ENCODE data around the gene CCL3.
"Not testable (repeated sequence)": the region's sequence is repeated elsewhere in the genome, so short reads cannot be mapped to it uniquely, and the experiment has no call there.

CCL3 gene

DNA sequence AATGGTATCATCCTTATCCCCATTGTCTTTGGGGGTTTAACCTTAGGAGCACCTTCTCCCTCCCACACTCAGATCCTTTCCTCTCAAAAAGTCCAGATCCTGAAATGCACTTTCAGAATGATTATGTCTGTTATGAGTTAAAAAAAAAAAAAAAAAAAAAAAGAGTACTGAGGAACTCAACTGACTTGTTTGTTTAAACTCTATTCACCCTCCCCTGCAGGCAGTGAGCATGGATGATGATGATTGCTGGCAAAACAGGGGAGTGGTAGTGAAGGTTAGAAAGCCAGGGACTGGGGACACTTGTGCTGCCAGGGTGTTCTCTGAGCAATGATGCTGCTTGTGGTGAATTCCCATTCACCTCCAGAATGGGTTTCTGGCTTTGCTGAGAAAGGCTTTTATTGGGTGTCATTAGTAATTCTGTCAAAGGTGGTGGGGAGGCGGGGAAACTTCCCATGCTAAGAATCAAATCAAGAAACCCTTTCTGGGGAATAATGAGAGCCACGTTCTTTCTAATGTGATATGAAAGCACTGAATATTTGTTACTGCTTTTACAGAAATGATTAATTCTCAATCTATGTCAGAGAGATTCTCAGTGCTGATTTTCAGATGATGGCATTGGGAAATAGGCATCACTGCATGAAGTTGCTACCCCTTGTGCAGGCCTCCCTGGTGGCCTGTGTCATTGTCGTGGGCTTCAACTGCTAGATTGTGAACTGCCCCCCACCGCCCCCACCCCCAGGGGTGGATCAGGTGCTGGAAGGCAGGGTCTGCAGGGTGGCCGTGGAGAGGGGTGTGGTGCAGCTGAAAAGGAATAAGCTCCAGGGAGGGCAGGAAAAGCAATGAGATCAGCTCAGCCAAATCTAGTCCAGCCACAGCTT, 27.8 kb upstream of the CCL3 start:
- H3K4me3 ChIP-seq (ENCODE audit: low read depth, low read length), result no peak overlapping the region

DNA sequence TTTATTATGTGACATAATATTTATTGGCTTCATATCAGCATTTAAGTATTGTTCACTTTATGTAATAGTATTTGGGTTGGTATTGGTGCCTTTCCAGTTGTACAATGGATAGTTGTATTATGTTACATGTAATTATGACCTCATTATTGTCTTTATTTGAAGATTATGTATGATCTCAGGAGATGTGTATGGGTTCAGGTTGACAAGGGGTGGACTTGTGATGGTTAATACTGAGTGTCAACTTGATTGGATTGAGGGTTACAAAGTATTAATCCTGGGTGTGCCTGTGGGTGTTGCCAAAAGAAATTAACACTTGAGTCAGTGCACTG, 25.7 kb upstream of the CCL3 start:
- H3K4me3 ChIP-seq (ENCODE audit: low read depth, low read length), result not testable (repeated sequence)

DNA sequence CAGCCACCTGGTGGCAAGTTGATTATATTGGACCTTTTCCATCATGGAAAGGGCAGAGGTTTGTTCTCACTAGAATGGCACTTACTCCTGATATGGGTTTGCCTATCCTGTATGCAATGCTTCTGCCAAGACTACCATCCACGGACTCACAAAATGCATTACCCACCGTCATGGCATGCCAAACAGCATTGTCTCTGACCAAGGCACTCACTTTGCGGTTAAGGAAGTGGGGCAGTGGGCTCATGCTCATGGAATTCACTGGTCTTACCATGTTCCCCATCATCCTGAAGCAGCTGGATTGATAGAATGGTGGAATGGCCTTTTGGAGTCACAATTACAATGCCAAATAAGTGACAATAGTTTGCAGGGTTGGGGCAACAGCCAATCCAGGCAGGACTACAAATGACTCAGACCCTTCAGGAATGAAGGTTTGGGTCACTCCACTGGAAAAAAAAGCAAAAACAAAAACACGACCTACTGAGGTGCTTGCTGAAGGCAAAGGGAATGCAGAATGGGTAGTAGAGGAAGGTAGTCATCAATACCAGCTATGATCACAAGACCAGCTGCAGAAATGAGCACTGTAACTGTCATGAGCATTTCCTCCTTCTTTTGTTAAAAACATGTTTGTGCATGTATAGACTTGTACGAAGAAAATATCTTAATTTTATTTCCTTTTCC, 25.2 kb upstream of the CCL3 start:
- not testable (repeated sequence) for H3K4me3 ChIP-seq (ENCODE audit: low read depth, low read length)

DNA sequence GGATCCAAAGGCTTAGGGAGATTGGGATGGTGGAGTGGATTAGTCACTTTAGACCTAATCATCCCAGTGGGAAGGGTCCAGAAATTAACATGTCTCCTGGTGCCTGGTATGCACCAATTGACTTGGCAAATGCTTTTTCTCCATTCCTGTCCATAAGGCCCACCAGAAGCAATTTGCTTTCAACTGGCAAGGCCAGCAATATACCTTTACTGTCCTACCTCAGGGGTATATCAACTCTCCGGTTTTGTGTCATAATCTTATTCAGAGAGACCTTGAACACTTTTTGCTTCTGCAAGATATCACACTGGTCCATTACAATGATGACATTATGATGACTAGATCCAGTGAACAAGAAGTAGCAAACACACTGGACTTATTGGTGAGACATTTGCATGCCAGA, 23.2 kb upstream of the CCL3 start:
- not testable (repeated sequence) for H3K4me3 ChIP-seq (ENCODE audit: low read depth, low read length)

DNA sequence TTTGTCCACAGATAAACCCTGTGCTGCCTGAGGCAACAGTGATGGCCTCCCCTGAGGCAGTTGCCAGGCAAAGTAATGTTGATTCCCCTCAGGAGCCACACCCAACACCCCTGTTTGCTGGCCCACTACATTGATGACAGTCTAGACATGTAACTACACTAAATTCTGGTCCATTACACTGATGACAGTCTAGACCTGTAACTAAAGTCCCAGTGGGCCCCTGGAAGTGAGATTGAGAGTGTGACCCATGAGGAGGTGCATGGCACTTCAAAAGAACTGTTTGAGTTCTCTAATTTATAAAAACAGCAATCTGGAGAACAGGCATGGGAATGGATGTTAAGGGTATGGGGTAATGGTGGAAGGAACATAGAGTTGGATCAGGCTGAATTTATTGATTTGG, 22.6 kb upstream of the CCL3 start:
- no peak overlapping the region for H3K4me3 ChIP-seq (ENCODE audit: low read depth, low read length)

DNA sequence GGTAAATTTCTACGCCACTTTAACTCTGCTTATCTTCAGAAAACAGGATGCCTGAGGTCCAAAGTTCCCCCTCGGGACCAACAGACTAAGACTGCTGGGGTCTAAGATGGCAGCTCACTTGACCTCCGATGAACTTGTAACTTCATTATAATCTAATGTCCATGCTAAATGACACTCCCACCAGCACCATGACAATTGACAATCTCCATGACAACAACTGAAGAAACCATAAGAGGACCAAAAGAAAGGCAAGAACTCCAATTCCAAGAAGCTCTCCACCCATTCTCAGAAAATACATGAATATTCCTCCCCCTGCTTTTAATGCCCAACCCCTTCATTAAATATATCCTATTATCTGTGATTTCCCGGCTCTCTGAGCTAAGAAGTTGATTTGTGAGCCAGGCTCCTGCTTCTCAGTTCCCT, 21.1 kb upstream of the CCL3 start:
- H3K4me3 ChIP-seq (ENCODE audit: low read depth, low read length), result no peak overlapping the region

DNA sequence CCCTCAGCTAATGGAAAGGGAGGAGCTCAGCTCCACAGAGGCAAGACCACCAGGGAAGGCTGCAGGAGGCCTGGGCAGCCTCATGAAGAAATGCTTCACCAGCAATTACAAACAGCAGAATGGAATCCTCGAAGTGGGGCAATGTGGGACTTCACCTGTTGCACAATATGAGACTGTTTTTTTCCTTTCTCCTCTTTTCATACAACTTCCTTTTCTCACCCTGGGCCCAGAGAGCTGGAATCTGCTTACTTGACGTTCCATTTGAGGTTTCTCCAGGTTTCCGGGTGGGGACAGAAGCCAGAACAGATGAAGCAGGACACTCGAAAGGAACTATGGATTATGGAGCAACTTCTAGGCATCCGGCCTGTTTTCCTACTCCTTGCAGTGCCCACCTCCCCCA, 18.3 kb upstream of the CCL3 start:
- not testable (repeated sequence) for H3K4me3 ChIP-seq (ENCODE audit: low read depth, low read length)

DNA sequence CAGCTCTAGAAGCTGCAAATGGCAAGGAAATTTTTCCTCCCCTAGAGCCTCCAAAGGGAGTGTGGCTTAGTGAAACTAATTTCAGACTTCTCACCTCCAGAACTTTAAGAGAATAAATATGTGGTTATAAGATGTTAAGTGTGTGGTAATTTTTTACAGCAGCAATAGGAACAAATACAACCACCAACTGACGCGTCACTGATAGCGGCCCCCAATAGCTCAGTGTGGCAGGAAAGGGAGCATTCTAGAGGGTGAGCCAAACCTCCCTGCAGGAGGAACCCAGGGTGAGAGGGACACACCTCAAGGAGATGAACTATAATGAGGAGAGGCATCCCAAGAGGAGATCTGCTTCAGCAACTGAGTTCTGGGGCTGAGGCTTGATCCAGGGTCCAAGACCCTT, 17.7 kb upstream of the CCL3 start:
- no peak overlapping the region for H3K4me3 ChIP-seq (ENCODE audit: low read depth, low read length)

DNA sequence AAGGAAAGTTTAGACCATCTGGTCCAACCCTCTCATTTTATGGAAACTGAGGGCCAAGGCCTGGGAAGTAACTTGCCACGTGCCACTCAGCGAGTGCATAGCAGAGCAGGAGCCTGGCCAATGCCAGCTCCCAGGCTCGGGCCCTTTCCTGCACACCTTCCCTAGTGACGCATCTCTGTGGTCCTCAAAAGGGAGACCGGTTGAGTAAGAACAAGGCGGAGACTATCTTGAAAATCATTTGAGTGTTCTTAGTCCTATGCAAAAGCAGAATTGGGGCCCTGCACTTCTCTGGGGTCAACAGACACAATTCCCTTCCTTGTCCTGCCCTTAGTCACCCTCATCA, 16.5 kb upstream of the CCL3 start:
- no peak overlapping the region for H3K4me3 ChIP-seq (ENCODE audit: low read depth, low read length)

DNA sequence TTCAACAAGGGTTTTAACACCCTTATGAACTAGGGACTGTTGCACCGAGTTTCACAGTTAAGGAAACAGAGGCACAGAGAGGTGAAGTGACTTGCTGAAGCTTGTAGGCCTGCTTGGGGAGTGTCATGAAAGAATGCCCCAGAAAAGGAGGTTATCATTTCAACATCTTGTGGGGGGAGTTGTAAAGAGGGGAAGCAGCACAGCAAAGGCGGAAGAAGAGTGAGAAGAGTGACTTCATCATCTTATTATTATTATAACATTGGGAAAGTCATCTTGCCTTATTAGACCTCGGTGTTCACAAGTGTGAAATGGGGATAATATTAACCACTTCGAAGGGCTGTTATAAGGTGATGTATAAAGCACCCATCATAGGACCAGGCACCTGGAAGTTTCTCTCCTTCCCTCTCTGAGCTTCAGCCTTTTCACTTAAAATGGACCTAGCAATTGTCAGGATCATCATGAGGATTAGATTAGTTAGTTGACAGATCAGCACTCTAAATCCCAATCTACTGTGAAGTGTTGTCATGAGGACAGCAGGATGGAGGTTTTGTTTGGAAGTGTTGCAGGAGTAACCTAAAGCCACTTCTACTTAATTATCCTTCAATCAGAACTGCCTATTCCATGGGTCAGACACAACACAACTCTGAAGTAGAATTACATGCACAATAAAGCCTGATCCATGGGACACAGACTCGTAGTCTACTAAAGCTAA, 16.0 kb upstream of the CCL3 start:
- H3K4me3 ChIP-seq (ENCODE audit: low read depth, low read length), result no peak overlapping the region

DNA sequence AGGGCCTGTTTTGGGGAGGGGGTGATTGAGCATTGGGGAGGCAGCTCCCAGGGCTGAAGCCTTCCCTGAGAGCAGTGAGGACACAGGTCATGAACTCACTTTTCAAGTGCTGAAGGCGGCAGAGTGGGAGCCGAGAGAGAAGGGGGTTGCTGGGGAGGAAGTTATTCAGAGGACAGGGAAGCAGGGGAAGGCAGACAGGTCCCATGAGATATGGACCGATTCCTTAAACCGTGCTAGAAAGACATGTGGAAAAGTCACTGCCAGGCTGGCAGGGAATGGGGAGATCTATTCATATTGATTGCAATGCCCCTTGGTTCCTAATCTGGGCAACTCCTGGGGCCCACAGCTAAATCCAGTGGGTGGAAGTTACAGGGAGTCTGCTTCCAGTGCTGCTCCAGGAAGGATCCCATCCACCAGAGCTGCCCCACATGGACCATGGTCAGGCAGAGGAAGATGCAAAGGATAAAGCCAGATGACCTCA, 14.8 kb upstream of the CCL3 start:
- no peak overlapping the region for H3K4me3 ChIP-seq (ENCODE audit: low read depth, low read length)

DNA sequence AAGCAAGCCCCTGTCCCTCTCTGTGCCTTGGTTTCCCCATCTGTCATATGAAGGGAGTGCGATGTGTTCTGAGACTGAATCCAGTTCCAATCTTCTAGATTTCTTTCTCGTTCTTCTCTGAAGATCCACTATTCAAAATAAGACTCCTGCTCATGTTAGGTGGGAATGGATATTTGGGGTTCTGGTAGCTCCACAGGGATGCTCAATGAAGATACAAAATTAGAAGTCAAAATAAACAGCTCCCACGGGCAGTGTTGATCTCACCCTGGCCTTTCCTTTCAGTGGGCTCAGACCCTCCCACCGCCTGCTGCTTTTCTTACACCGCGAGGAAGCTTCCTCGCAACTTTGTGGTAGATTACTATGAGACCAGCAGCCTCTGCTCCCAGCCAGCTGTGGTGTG, 14.3 kb upstream of the CCL3 start:
- not testable (repeated sequence) for H3K4me3 ChIP-seq (ENCODE audit: low read depth, low read length)

DNA sequence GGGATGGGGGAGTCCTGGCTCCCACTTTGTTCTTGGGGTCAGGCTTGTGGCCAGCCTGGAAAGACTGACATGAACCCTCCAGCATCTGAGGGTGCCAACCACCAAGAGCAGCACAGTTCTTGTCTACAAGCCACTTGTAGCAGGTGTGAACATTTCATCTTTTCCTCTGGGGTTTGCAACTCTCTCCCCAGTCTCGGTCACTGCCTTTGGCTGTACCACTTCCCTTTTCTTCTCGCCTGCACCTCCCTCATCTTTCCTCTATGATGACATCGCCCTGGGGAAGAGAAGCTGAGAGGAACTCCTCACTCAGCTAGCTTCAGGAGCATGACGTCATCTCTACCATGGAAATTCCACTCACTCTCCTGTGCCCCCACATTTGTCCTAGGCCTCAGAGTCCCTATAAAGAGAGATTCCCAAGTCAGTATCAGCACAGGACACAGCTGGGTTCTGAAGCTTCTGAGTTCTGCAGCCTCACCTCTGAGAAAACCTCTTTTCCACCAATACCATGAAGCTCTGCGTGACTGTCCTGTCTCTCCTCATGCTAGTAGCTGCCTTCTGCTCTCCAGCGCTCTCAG, 13.5 kb upstream of the CCL3 start, which contains the start of gene CCL4:
TSS of gene CCL4 (plus strand) at position 427 of the 575 bp plus-strand sequence. CDS start at position 506, 79 bp downstream.
- H3K4me3 ChIP-seq (ENCODE audit: low read depth, low read length), result not testable (repeated sequence)

DNA sequence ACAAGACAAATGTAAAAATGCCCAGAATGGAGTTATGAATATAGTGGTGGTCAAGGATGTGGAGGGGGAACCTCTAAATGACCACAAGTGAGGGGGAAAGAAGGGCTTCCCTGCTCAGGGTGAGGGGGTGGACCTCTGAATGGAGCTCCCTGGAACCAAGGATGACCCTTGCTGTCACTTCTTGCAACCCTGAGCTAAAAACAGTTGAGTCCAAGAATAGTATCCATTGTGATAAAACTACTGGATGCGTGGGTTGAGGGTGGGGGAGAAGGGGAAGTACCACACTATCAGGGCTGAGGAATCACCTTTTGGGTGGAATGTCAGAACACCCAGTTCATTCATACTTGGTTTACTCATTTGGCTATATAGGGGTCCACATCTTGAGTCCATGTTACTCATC, 9.1 kb upstream of the CCL3 start:
- H3K4me3 ChIP-seq (ENCODE audit: low read depth, low read length), result not testable (repeated sequence)

DNA sequence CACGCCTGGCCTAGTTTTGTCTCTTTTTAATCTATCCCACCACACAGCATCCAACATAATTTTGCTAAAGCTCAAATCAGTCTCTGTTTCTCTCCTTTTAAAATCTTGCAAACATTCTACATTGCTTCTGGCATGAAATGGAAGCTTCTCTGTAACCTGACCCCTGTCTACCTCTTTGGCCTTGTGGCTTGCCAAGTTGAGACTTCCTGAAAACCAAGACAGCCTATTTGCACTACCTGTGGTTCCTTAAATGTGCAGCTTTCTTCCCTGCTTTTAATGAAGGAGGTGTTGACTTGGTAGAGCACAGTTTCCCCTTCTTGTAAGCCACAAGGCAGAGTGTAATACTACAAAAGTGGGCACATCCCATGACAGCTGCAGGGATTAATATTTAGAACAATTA, 6.0 kb upstream of the CCL3 start:
- no peak overlapping the region for H3K4me3 ChIP-seq (ENCODE audit: low read depth, low read length)

DNA sequence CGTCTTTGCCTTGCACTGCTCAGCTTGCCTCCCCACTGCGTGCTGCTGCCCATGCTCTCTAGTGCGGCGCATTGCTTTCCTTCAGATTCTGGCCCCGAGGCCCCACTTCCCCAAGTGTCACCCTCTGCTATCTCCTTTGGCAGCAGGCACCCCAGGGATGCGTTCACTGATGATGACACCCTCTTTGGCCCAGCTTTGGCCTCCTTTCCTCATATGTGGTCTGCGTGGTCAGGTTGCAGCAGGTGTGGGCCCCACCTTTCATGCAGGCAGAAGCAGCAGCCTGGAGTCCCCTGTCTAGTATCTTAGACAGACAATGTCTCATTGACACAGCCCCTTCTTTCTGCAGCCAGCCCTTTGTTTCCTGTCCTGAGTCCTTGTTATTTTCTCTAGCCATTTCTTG, 4.8 kb upstream of the CCL3 start:
- H3K4me3 ChIP-seq (ENCODE audit: low read depth, low read length), result no peak overlapping the region

DNA sequence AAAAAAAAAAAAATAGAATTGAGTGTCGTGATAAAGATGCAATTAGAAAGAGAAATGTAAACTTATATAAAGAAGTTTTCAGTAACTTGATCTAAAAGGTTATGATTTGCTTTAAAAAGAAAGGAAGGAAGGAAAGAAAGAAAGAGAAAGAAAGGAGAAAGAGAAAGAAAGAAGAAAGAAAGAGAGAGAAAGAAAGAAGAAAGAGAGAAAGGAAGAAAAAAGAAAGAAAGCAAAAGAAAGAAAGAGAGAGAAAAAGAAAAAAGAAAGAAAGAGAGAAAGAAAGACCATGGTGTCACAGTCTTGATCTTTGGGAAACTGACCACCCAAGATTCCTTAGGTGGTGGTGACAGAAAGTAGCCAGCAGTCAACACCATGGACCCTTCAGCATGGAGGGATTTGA, 4.3 kb upstream of the CCL3 start:
- no peak overlapping the region for H3K4me3 ChIP-seq (ENCODE audit: low read depth, low read length)

DNA sequence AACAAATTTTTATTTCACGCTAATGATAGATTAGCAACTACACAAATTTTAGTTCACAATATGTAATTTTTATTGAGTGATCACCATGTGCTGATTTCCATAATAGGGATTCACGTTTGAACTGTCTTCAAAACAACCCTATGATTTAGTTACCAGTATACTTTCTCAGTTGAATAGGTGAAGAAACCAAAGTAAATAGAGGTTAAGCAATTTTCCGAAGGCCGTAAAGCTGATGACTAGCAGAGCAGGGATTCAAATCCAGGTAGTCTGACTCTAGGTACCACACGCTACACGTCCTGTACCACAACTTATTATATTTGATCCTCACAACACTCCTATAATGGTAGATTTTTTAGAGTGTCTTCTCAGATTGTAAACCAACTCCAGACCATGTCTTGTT, 2.8 kb upstream of the CCL3 start:
- H3K4me3 ChIP-seq (ENCODE audit: low read depth, low read length), result not testable (repeated sequence)

DNA sequence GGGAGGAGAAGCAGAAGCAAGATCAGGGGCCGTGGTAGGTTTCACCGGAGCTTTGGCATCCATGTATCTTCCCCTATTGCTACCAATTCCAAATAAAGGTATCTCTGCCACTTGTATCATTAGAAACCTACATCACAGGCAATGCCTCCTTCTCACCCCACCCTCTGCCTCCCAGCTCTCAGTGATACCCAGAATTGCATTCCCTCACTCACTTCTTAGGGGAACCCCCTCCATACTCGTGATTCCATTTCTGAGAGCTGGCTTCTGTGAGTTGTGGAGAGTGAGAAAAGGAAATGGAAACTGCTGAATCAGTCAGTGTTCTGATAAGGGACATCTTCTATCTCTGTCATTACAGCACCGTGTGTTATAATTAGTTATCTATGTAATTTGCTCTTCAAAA, 2.3 kb upstream of the CCL3 start:
- no peak overlapping the region for H3K4me3 ChIP-seq (ENCODE audit: low read depth, low read length)

DNA sequence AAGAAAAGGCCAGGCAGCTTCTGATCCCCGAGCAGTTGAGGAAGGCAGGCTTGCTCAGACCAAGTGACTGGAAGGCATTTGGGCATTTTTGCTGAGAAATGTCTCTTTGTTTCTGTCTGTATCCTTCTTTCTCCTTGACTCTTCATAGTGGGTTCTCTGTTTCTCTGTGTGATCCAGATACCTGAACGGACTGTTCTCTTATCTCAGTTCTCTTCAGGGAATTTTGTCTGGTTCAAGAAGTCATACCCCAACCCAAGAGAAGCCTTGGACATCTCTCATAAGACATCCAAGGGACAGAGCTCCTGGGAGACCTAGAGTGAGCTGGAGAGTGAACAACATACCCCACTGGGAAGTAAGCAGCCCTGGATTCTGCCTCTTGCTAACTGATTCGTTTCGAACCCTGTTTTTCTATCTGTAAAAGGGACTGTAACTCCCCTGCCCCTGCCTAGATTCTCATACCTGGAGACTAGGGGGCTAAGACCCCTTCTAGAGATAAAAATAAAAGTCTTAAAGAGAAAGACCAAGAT, 541 bp downstream of the CCL3 start:
- no peak overlapping the region for H3K4me3 ChIP-seq (ENCODE audit: low read depth, low read length)

DNA sequence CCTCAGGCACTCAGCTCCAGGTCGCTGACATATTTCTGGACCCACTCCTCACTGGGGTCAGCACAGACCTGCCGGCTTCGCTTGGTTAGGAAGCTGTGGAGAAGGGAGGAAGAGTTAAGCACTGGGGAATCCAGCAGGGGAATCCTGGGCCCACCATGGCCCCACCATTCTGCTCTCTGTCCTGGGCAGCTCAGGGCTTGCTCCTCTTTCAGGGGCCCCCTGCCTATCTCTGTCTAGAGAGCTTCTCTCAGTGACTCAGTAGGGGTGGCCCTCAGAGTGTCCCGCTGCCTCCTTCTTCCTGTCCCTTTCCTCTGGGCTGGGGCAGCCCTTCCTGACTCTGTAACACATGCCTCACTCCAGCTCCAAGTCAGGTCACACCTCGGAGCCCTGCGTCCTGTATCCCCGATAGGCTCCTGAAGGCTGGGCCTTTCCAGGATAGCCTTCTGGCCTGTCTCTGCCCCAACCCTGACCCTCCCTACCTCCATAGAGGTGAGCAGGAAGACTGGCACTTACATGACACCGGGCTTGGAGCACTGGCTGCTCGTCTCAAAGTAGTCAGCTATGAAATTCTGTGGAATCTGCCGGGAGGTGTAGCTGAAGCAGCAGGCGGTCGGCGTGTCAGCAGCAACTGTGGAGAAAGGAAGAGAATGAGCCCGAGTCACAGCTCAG, 1.1 kb downstream of the CCL3 start:
- no peak overlapping the region for H3K4me3 ChIP-seq (ENCODE audit: low read depth, low read length)
